HepG2 (cell line): ENCODE data around the gene PIGN. TPM values are rescaled to one million over a fixed set of nuclear protein-coding genes. Genes with fewer than 3 reads are reported as not detected.

ENCODE experiments used
- ATAC-seq: fragments of 200-7000 bp; cut with Tn5 transposase; 3 replicates; pipeline ENCODE4 v1.9.1; 2020; ENCODE audit warnings: mild to moderate bottlenecking, moderate library complexity
- BruUV-seq: library from RNA; stranded (reverse); fragments of 400-500 nt; replicated peaks from 2 replicates; lab custom pipeline; 2021; lab: Mats Ljungman, UMichigan
- CTCF ChIA-PET: fragments of 300-600 bp; formaldehyde crosslinking; extraction: SDS; loops from one replicate; lab custom pipeline; 2021; ENCODE audit warnings: low total read pairs, inconsistent platforms, low intra/inter-chr PET ratio; lab: Yijun Ruan, JAX
- POLR2A ChIA-PET: fragments of 350-600 bp; sonication (Branson Sonifier 250); formaldehyde crosslinking; loops from one replicate; lab custom pipeline; 2020; ENCODE audit warnings: antibody characterized with exemption, inconsistent platforms; lab: Yijun Ruan, JAX
- DNase-seq: peaks from one replicate; pipeline ENCODE4 v3.0.0-alpha.2; 2015; ENCODE audit warnings: low spot score
- FAIRE-seq: peaks from 3 replicates; lab custom pipeline; 2011; peaks lifted over from hg19 to GRCh38; lab: Jason Lieb, UNC
- H2AFZ ChIP-seq: one replicate; pipeline ENCODE4 v1.6.1; 2011; ENCODE audit warnings: low read length, inconsistent platforms
- H3K27ac ChIP-seq: fragments of 300-600 bp; 3 replicates; pipeline ENCODE4 v1.8.0; 2011; ENCODE audit warnings: mixed run types, mild to moderate bottlenecking, mixed read lengths, low read length, inconsistent platforms; ENCODE audit not compliant: insufficient read depth; ENCODE audit errors: extremely low read length
- H3K27me3 ChIP-seq, 2 experiments: fragments of 200-600 bp in 1 of 2; 2 replicates in 1 of 2; 3 replicates in 1 of 2; pipeline versions ENCODE4 v1.6.0 to v1.8.0; 2011; ENCODE audit warnings: low read length in 2 of 2, mild to moderate bottlenecking in 2 of 2, moderate library complexity in 2 of 2, inconsistent platforms in 1 of 2; ENCODE audit not compliant: insufficient read depth in 2 of 2, control insufficient read depth in 1 of 2
- H3K36me3 ChIP-seq, 2 experiments: fragments of 200-600 bp in 1 of 2; replicated peaks in 1 of 2; 2 replicates in 1 of 2; 3 replicates in 1 of 2; pipeline versions ENCODE4 v1.5.1 to v1.8.0; 2011; ENCODE audit warnings: low read length in 2 of 2, inconsistent platforms in 1 of 2; ENCODE audit not compliant: insufficient read depth in 2 of 2, control insufficient read depth in 1 of 2
- H3K4me1 ChIP-seq: 2 replicates; pipeline ENCODE4 v1.5.1; 2012; ENCODE audit warnings: low read length, inconsistent platforms; ENCODE audit not compliant: insufficient read depth
- H3K4me2 ChIP-seq: 2 replicates; pipeline ENCODE4 v1.6.0; 2011; ENCODE audit warnings: low read depth, low read length, inconsistent platforms
- H3K4me3 ChIP-seq, 3 experiments: fragments of 200-600 bp in 1 of 3; sonication (generic), shearing (Covaris generic) in 1 of 3; replicated peaks in 1 of 3; 2 replicates each; pipeline ENCODE4 v1.5.1; 2011 to 2016; ENCODE audit warnings: low read length in 3 of 3, inconsistent platforms in 2 of 3, low read depth in 2 of 3, mild to moderate bottlenecking in 2 of 3, control low read depth in 1 of 3, mixed read lengths in 1 of 3; ENCODE audit not compliant: insufficient read depth in 1 of 3
- H3K79me2 ChIP-seq: one replicate; pipeline ENCODE4 v1.6.1; 2011; ENCODE audit warnings: low read length, inconsistent platforms; ENCODE audit not compliant: insufficient read depth
- H3K9ac ChIP-seq: 2 replicates; pipeline ENCODE4 v1.6.0; 2011; ENCODE audit warnings: mild to moderate bottlenecking, low read depth, low read length, inconsistent platforms; ENCODE audit not compliant: insufficient read depth
- H3K9me3 ChIP-seq: 2 replicates; pipeline ENCODE4 v1.5.1; 2012; ENCODE audit warnings: mild to moderate bottlenecking, low read length
- H4K20me1 ChIP-seq: 2 replicates; pipeline ENCODE4 v1.6.0; 2011; ENCODE audit warnings: inconsistent platforms, mild to moderate bottlenecking, low read length, moderate library complexity; ENCODE audit not compliant: insufficient read depth
- FOXA1 ChIP-seq, 2 experiments: fragments of 450-650 bp in 1 of 2; sonication (generic) in 1 of 2; formaldehyde crosslinking in 1 of 2; IDR thresholded peaks; 2 replicates each; pipeline versions ENCODE4 v1.4.0 to v1.6.1; 2016 to 2020; ENCODE audit warnings: missing genetic modification reagents in 1 of 2
- MIER3 ChIP-seq: IDR thresholded peaks from 2 replicates; pipeline ENCODE4 v1.6.1; 2016; ENCODE audit warnings: missing compliant biosample characterization, borderline replicate concordance
- SAFB2 ChIP-seq: sonication (generic); formaldehyde crosslinking; IDR thresholded peaks from 2 replicates; pipeline ENCODE4 v1.5.1; 2020; ENCODE audit warnings: missing genetic modification reagents, low read depth, mild to moderate bottlenecking, borderline replicate concordance
- ZNF563 ChIP-seq: sonication (generic); formaldehyde crosslinking; IDR thresholded peaks from 2 replicates; pipeline ENCODE4 v1.8.0; 2022; ENCODE audit warnings: mild to moderate bottlenecking, moderate library complexity, missing genetic modification reagents
- ZNF607 ChIP-seq: sonication (generic); formaldehyde crosslinking; IDR thresholded peaks from 2 replicates; pipeline ENCODE4 v1.5.1; 2020; ENCODE audit warnings: missing genetic modification reagents, mild to moderate bottlenecking, borderline replicate concordance
- WGBS: methylation state at CpG from one replicate; pipeline ENCODE4 v1.1.6; 2017; ENCODE audit warnings: low lambda C conversion rate; 5-methylcytosine and 5-hydroxymethylcytosine counted together
- in situ Hi-C: cut with HindIII; loops from 2 replicates; pipeline ENCODE4 v1.10.0; 2017; ENCODE audit warnings: low pct_unique_long_range_greater_than_20kb; ENCODE audit not compliant: extremely low pct_ligation_motif_present
- intact Hi-C: fragments of 100-400 bp; cut with micrococcal nuclease; formaldehyde crosslinking; loops from one replicate; pipeline ENCODE4 v1.10.0; 2022; ENCODE audit not compliant: unreplicated experiment
- polyA plus RNA-seq, 8 experiments: library from polyadenylated mRNA; depleted of rRNA in 3 of 8; stranded (reverse) in 7 of 8; unstranded in 1 of 8; fragments of >200 nt; fragmentation: Illumina TruSeq in 4 of 8; extraction: Trizol in 4 of 8; gene quantifications; 2 replicates each; pipeline versions ENCODE4 v1.2.1 to v1.2.3, GENCODE V29; 2011 to 2016; ENCODE audit warnings: low read depth in 4 of 8, missing spikeins in 1 of 8, mixed read lengths in 1 of 8; ENCODE audit not compliant: insufficient read depth in 1 of 8
- total RNA-seq, 5 experiments: library from RNA; depleted of rRNA; stranded (reverse); fragments of >200 nt; fragmentation: Illumina TruSeq; extraction: Trizol; gene quantifications; 2 replicates each; pipeline ENCODE4 v1.2.3, GENCODE V29; 2016; ENCODE audit warnings: low read depth in 1 of 5

Gene PIGN
- total and polyA plus RNA-seq, 2 of the 13 experiments (the other 11 are each of a cell fraction or from before 2014, with no cell fraction given): 15.5 to 33.6 TPM

- no peak overlapping the region for H3K9ac ChIP-seq
- no peak for DNase-seq
- no peaks in the 10 kb centered on the region for H3K79me2 ChIP-seq
- no peak for FAIRE-seq
- TF ChIP-seq SAFB2 (CRISPR knock-in tag): no peak
- TF ChIP-seq ZNF607 (CRISPR knock-in tag): no peak
- TF ChIP-seq ZNF563 (CRISPR knock-in tag): no peak
- no peak for TF ChIP-seq FOXA1 (IDR thresholded peaks at IDR 0.05)
- no peak for TF ChIP-seq FOXA1 (CRISPR knock-in tag; IDR thresholded peaks at IDR 0.05)
- no peak for TF ChIP-seq MIER3 (CRISPR knock-in tag)
- H3K27me3 ChIP-seq: no peaks in the 10 kb centered on the region
- no peak for ATAC-seq
- WGBS: 0% methylated on average over 2 of the region's 3 CpGs
- intact Hi-C loops (no loop called here), in situ Hi-C loops (no loop called here)
- no peak overlapping the region for H3K4me3 ChIP-seq
- no peaks in the 10 kb centered on the region for H3K36me3 ChIP-seq
- H3K27ac ChIP-seq: no peak overlapping the region
- no peaks in the 10 kb centered on the region for H3K9me3 ChIP-seq
- ChIA-PET POLR2A (no interaction called here), CTCF (no interaction called here)
- no TSS peak for BruUV-seq
- H3K4me2 ChIP-seq: no peak overlapping the region
- H3K4me1 ChIP-seq: peaks cover 13% of the 10 kb centered on the region
- H4K20me1 ChIP-seq: no peaks in the 10 kb centered on the region
- H2AFZ ChIP-seq: no peak overlapping the region
These were observed 195.7 kb downstream of the PIGN start for GRCh38 chr18:61991201-61991600.

Other genes with a start within 250 kb of the PIGN start
- 31.7 and 37.7 TPM in 2 replicates for gene RELCH, start 199 bp upstream of the PIGN start, total RNA-seq (2016; rRNA removed; fragmentation: Illumina TruSeq; extraction: Trizol)
- gene RELCH, start 199 bp upstream of the PIGN start, polyA plus RNA-seq (2011; rRNA removed): 5.6 and 7.6 TPM in 2 replicates
- 3.6 and 4.6 TPM in 2 replicates for gene TNFRSF11A, start 138.3 kb upstream of the PIGN start, total RNA-seq (2016; rRNA removed; fragmentation: Illumina TruSeq; extraction: Trizol)
- gene TNFRSF11A, start 138.3 kb upstream of the PIGN start, polyA plus RNA-seq (2011; rRNA removed): 6.4 and 8.2 TPM in 2 replicates